Hematopoietic multipotent progenitor cell treated with erythropoietin and hydrocortisone succinate and interleukin-3 and kit ligand, for 15 days (in vitro differentiated cells): Measurements from ENCODE around the gene CCDC85C.

Source experiments
- DNase-seq: peaks from one replicate; pipeline ENCODE4 v3.0.0-alpha.2; 2015; ENCODE audit warnings: low spot score

The CCDC85C gene

GRCh38 chr14:99556134-99556791 is 47.7 kb downstream of the CCDC85C start:
- no peak for DNase-seq

- no peak for DNase-seq
Measured at GRCh38 chr14:99554757-99555531, 49.1 kb downstream of the CCDC85C start.

GRCh38 chr14:99554184-99554583 is 49.8 kb downstream of the CCDC85C start:
- no peak for DNase-seq

GRCh38 chr14:99552572-99553216 is 51.3 kb downstream of the CCDC85C start:
- DNase-seq = no peak

GRCh38 chr14:99552021-99552553 is 51.9 kb downstream of the CCDC85C start:
- DNase-seq = no peak

- DNase-seq = no peak
Measured at GRCh38 chr14:99551034-99551922, 52.7 kb downstream of the CCDC85C start.

GRCh38 chr14:99550387-99550992 is 53.5 kb downstream of the CCDC85C start:
- DNase-seq = no peak

GRCh38 chr14:99549684-99550083 is 54.3 kb downstream of the CCDC85C start:
- DNase-seq = no peak

- no peak for DNase-seq
Measured at GRCh38 chr14:99548871-99549515, 55.0 kb downstream of the CCDC85C start.

- no peak for DNase-seq
Measured at GRCh38 chr14:99548255-99548654, 55.8 kb downstream of the CCDC85C start.

- no peak for DNase-seq
Measured at GRCh38 chr14:99546234-99546879, 57.6 kb downstream of the CCDC85C start.

GRCh38 chr14:99545586-99545985 is 58.4 kb downstream of the CCDC85C start:
- no peak for DNase-seq

GRCh38 chr14:99544991-99545390 is 59.0 kb downstream of the CCDC85C start:
- DNase-seq = no peak

GRCh38 chr14:99543985-99544384 is 60.0 kb downstream of the CCDC85C start:
- no peak for DNase-seq

- DNase-seq = no peak
Measured at GRCh38 chr14:99543370-99543769, 60.6 kb downstream of the CCDC85C start.

GRCh38 chr14:99542566-99542965 is 61.4 kb downstream of the CCDC85C start:
- DNase-seq = no peak

- DNase-seq = no peak
Measured at GRCh38 chr14:99541677-99542470, 62.1 kb downstream of the CCDC85C start.

- no peak for DNase-seq
Measured at GRCh38 chr14:99541211-99541610, 62.8 kb downstream of the CCDC85C start.

- DNase-seq = no peak
Measured at GRCh38 chr14:99540196-99541032, 63.6 kb downstream of the CCDC85C start.
